Psoas muscle (tissue), 8 donors: ENCODE measurements around the gene SNX17. TPM values are rescaled to one million over a fixed set of nuclear protein-coding genes. Genes with fewer than 3 reads are reported as not detected.

Source experiments
- ATAC-seq, 4 donors: fragments of 200-7000 bp; cut with Tn5 transposase; one replicate each; pipeline ENCODE4 v1.9.1; 2020; ENCODE audit warnings: moderate library complexity in 3 of 4, mild to moderate bottlenecking in 2 of 4
- DNase-seq, 2 donors: peaks; one replicate each; pipeline ENCODE4 v3.0.0-alpha.2; 2020
- H3K27ac ChIP-seq: fragments of 200-600 bp; one replicate; pipeline ENCODE4 v1.8.0; 2022
- H3K27me3 ChIP-seq, 3 donors: fragments of 200-600 bp in 1 of 3; one replicate each; pipeline versions ENCODE4 v1.6.1 to v1.8.0; 2013 to 2022; ENCODE audit warnings: low read length in 2 of 3, mild to moderate bottlenecking in 2 of 3, moderate library complexity in 1 of 3; ENCODE audit not compliant: insufficient read depth in 3 of 3
- H3K36me3 ChIP-seq, 2 donors: fragments of 200-600 bp in 1 of 2; one replicate each; pipeline versions ENCODE4 v1.6.1 to v1.8.0; 2013 to 2022; ENCODE audit warnings: low read depth in 1 of 2, mild to moderate bottlenecking in 1 of 2, moderate library complexity in 1 of 2; ENCODE audit not compliant: insufficient read depth in 1 of 2
- H3K4me1 ChIP-seq: fragments of 200-600 bp; one replicate; pipeline ENCODE4 v1.8.0; 2022
- H3K4me3 ChIP-seq: fragments of 200-600 bp; one replicate; pipeline ENCODE4 v1.8.0; 2022; ENCODE audit warnings: mild to moderate bottlenecking
- H3K9me3 ChIP-seq: fragments of 200-600 bp; one replicate; pipeline ENCODE4 v1.8.0; 2022
- WGBS, 3 donors: extraction: QIAGEN DNeasy Blood & Tissue Kit; methylation state at CpG; one replicate each; pipeline versions ENCODE4 v1.1.6 to v1.1.7; 2013; 5-methylcytosine and 5-hydroxymethylcytosine counted together
- intact Hi-C, 2 donors: fragments of 100-400 bp; cut with DNase I; formaldehyde crosslinking; loops; one replicate each; pipeline versions ENCODE4 v1.11.0 to v1.14.2; 2022
- polyA plus RNA-seq, 3 donors: library from polyadenylated mRNA; stranded (reverse); fragments of 200-250 nt; gene quantifications; one replicate each; pipeline ENCODE4 v1.2.3, GENCODE V29; 2013
- total RNA-seq, 4 donors: library from RNA; stranded (reverse); fragmentation: NEBNext Ultra II Directional in 2 of 4; extraction: Animal tissue kit (Norgen Biotek cat#: 25700) in 2 of 4; gene quantifications; one replicate each; pipeline versions ENCODE4 v1.2.1 to v1.2.4, GENCODE V29; 2021 to 2023
- TF ChIP-seq, protein P1 (sequence below): fragments of 200-600 bp; IDR thresholded peaks from one replicate; pipeline ENCODE4 v1.8.0; 2022; ENCODE audit warnings: antibody characterized with exemption
- donor health status: healthy with polysubstance abuse.
- donor health status: DM: no; HTN: no; CAD: no; lungs with moderate emphysema.
- donor health status: Bipolar disorder and iron deficiency.
- donor health status: healthy.
- donor health status: DM: yes; HTN: yes; CAD: no.
- donor health status: DM: no; HTN: no; CAD: no.
- donor health status: DM: no; HTN: no; CAD: no.
- donor health status: DM: yes; HTN: yes; CAD: no.

Gene SNX17
- total and polyA plus RNA-seq, 7 donors: 50.1 to 96.4 (median 60.2) TPM

DNA sequence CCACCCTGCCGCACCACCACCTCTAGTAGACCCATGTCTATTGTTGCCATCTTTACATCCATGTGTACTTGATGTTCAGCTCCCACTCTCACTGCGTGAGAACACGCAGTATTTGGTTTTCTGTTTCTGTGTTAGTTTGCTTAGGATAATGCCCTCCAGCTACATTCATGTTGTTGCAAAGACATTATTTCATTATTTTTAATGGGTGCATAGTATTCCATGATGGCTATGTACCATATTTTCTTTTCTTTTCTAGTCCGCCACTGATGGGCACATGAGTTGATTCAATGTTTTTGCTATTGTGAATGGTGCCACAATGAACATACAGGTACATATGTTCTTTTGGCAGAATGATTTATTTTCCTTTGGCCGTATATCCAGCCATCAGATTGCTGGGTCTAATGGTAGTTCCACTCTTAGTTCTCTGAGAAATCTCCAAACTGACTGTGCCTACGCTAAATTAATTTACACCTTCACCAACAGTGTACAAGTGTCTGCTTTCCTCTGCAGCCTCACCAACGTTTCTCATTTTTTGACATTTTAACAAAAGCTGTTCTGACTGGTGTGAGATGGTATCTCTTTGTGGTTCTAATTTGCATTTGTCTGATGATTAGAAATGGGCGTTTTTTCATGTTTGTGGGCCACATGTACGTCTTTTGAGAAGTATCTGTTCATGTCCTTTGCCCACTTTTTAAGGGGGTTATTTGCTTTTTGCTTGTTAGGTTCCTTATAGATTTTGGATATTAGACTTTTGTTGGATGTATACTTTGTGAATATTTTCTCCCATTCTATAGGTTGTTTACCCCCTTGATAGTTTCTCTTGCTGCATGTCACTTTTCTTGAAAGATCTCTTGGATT is 20.6 kb downstream of the SNX17 start:
- TF ChIP-seq, protein P1, sequence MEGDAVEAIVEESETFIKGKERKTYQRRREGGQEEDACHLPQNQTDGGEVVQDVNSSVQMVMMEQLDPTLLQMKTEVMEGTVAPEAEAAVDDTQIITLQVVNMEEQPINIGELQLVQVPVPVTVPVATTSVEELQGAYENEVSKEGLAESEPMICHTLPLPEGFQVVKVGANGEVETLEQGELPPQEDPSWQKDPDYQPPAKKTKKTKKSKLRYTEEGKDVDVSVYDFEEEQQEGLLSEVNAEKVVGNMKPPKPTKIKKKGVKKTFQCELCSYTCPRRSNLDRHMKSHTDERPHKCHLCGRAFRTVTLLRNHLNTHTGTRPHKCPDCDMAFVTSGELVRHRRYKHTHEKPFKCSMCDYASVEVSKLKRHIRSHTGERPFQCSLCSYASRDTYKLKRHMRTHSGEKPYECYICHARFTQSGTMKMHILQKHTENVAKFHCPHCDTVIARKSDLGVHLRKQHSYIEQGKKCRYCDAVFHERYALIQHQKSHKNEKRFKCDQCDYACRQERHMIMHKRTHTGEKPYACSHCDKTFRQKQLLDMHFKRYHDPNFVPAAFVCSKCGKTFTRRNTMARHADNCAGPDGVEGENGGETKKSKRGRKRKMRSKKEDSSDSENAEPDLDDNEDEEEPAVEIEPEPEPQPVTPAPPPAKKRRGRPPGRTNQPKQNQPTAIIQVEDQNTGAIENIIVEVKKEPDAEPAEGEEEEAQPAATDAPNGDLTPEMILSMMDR: no peak
- no peak for DNase-seq

DNA sequence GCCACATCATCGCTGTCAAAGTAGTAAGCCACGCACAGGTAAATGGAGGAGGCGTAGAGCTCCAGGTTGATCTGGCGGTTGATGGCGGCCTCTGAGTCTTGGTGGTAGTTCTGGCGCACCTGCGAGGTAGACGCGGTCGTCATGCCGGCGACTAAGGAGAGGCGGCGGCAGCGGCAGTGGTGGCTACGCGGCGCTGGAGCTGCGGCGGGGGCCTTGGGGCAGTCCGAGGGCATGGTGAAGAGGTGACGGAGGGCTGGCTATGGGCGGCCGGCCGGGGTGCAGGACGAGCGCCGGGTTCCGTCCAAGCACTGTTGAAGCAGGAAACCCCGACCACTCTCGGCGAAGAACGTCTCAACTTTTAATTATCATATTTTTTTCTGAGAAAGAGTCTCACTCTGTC is 22.8 kb downstream of the SNX17 start:
- ATAC-seq (no peak), DNase-seq (no peak)
- Histone ChIP-seq H3K36me3 (peaks cover 3 to 9% of the 10 kb centered on the region in 2 donors), H3K4me3 (no peak overlapping the region), H3K27me3 (no peaks in the 10 kb centered on the region), H3K9me3 (no peaks in the 10 kb centered on the region), H3K27ac (no peak overlapping the region), H3K4me1 (no peaks in the 10 kb centered on the region)
- intact Hi-C loops: no loop called here
- 97 to 98% (median 98%) methylated on average over 33 of the region's 33 CpGs for WGBS, 3 donors
- TF ChIP-seq, protein P1: no peak

More for the DNA sequence above, 20.6 kb downstream of the SNX17 start:
- Histone ChIP-seq H3K4me1 (no peaks in the 10 kb centered on the region), H3K27ac (no peak overlapping the region), H3K27me3 (no peaks in the 10 kb centered on the region), H3K36me3 (peaks cover 3 to 19% of the 10 kb centered on the region in 2 donors), H3K4me3 (no peak overlapping the region), H3K9me3 (no peaks in the 10 kb centered on the region)
- ATAC-seq: no peak
- 93 to 95% (median 94%) methylated on average over 9 of the region's 9 CpGs for WGBS, 3 donors
- intact Hi-C loops: no loop called here

DNA sequence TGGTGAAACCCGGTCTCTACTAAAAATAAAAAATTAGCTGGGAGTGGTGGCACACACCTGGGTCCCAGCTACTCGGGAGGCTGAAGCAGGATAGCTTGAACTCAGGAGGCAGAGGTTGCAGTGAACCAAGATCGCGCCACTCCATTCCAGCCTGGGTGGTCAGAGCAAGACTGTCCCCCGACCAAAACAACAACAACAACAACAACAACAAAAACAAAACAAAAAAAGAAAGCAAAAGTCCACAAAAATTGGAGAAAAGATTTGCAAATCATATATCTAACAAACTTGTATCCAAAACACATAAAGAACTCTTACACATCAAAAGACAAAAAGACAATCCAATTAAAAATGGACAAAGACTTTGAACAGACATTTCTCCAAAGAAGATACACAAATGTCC is 28.5 kb downstream of the SNX17 start:
- WGBS, 3 donors: 86 to 93% (median 91%) methylated on average over 5 of the region's 5 CpGs
- intact Hi-C loops: no loop called here
- Histone ChIP-seq H3K4me1 (no peaks in the 10 kb centered on the region), H3K9me3 (no peaks in the 10 kb centered on the region), H3K27ac (no peak overlapping the region), H3K36me3 (no peaks in the 10 kb centered on the region), H3K27me3 (no peaks in the 10 kb centered on the region), H3K4me3 (no peak overlapping the region)
- DNase-seq (no peak), ATAC-seq (no peak)
- TF ChIP-seq, protein P1: no peak

DNA sequence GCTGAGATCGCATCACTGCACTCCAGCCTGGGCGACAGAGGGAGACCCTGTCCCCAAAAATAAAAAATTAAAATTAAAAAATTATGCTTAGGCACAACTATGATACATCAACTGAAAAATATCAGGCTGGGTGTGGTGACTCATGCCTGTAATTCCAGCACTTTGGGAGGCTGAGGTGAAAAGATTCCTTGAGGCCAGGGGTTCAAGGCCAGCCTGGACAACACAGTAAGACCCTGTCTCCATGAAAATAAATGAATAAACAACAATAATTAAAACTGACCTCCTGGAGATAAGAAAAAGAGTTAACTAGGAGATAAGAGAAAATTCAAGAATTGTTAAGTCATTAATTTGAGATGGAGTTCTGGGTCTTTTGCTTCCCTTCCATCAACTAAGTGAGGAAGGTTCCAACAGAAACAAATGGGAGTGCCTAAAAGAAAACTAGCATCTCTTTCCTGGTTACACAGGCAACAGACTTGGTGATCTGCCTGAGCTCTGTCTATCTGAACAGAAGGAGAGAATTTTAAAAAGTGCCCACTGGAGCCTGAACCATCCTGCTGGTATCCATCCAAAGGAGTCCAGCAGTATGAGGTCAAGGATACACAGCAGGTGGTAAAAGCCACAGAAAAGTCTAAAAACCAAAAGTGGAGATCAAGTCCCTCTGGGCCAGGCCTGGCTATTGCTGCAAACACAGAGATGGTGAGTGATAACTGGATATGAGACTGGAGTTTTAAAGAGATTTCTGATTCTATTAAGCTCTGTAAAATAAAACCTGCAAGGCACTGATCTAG is 30.1 kb downstream of the SNX17 start:
- Histone ChIP-seq H3K27me3 (no peaks in the 10 kb centered on the region), H3K36me3 (peaks cover 0 to 6% of the 10 kb centered on the region in 2 donors), H3K27ac (no peak overlapping the region), H3K4me1 (no peaks in the 10 kb centered on the region), H3K9me3 (no peaks in the 10 kb centered on the region), H3K4me3 (no peak overlapping the region)
- intact Hi-C loops: no loop called here
- TF ChIP-seq, protein P1: no peak
- DNase-seq: no peak
- no peak for ATAC-seq
- 96 to 100% (median 97%) methylated on average over 2 of the region's 2 CpGs for WGBS, 3 donors
